ENCODE measurements around the gene GFI1.
"Not testable (repeated sequence)": the region's sequence is repeated elsewhere in the genome, so short reads cannot be mapped to it uniquely, and the experiment has no call there.

Gene GFI1

DNA sequence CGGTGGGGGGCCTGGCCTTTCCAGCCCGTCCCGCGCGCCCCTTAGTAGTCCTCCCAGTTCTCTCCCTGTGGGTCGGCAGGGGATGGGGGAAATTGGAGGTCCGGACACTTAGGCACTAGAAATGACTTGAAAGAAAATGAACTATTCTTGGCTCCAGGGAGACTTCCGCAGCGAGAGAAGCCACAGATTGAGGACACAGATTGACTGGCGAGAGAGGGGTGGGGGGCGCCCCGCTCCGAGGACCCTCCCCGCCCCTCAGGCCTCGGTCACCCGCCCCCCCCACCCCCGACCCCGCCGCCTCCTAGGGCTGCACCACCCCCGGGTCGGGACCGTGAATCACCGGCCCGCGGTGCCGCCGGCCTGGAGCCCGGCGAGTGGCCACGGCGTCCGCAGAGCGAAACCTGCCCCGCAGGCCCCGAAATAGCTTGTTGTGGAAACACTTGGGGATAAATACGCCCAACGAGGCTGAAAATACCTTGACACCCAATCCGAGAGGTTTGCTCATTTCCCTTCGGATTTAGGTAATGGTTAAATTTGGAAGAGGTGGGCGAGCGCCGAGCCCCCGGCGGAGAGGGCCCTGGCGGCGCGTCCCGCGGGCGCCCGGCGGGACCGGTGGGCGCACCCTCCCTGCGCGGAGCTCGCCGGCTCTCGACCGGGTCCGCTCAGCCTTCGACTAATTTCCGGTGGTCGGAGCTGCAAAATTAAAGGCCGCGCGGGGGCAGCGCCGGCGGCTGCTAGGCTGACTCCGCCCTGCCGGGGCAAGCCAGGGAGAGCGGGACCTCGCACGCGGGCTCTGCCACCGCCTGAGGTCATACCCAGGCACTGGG is at the start of gene GFI1:
TSS of gene GFI1 (minus strand) at position 675 of the 827 bp plus-strand sequence. CDS start 3,438 bp downstream, outside the sequence.
- peak; percentile 90 for DNase-seq

DNA sequence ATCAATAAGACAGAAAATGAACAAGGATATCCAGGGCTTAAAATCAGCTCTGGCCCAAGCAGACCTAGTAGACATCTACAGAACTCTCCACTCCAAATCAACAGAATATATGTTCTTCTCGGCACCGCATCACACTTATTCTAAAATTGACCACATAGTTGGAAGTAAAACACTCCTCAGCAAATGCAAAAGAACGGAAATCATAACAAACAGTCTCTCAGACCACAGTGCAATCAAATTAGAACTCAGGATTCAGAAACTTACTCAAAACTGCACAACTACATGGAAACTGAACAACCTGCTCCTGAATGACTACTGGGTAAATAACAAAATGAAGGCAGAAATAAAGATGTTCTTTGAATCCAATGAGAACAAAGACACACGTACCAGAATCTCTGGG is 45.6 kb upstream of the GFI1 start:
- DNase-seq, result not testable (repeated sequence)

DNA sequence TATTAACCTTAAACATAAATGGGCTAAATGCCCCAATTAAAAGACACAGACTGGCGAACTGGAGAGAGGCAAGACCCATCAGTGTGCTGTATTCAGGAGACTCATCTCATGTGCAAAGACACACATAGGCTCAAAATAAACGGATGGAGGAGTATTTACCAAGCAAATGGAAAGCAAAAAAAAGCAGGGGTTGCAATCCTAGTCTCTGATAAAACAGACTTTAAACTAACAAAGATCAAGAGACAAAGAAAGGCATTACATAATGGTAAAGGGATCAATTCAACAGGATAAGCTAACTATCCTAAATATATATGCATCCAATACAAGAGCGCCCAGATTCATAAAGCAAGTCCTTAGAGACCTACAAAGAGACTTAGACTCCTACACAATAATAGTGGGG is 45.2 kb upstream of the GFI1 start:
- not testable (repeated sequence) for DNase-seq

DNA sequence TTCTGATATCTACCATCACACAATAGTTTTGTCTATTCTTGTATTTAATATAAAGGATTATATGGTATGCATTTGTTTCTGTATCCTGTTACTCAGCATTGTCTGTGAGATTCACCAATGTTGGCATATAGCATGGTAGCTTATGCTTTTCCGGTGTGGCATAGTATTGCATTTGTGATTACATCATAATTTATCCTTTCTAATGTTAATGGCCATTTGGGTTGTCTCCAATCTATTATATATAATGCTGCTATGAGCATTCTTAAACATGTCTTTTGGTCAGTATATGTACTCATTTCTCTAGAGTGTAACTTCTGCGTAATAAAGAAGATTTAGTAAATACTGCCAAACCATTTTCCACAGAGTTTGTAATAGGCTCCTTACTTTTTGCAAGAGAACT is 40.9 kb upstream of the GFI1 start:
- no peak for DNase-seq

DNA sequence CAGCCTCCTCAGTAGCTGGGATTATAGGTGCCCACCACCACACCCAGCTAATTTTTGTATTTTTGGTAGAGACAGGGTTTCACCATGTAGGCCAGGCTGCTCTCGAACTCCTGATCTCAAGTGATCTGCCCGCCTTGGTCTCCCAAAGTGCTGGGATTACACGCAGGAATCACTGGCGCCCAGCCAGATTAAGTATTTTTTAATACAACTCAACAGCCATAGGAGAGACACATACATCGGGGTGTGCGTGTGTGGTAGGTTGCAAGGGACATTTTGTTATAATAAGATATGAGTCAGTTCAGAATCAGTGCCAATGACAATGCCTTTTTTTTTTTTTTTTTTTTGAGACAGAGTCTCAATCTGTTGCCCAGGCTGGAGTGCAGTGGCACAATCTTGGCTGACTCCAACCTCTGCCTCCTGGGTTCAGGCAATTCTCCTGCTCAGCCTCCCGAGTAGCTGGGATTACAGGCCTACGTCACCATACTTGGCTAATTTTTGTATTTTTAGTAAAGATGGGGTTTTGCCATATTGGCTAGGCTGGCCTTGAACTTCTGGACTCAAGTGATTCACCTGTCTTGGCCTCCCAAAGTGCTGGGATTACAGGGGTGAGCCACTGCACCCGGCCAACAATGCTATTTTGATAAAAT is 38.3 kb upstream of the GFI1 start:
- DNase-seq, result not testable (repeated sequence)

DNA sequence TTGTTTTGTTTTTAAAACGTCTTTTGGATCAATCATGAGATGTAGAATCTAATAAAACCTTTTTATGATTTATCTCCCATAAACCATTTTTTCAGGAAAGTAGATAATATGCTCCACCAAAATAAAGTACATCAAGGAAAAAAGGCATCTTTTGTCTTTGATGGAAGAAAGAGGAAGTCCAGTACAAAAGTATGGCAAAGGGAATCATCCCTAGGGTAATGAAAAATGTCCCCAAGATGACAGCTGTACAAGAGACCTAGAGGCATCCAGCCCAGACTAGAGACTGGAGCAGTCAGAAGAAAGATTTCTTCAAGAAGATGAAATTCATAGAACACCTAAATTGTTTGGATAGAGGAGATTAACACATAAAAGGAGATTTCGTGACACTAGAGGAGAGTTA is 32.3 kb upstream of the GFI1 start:
- DNase-seq, result no peak

DNA sequence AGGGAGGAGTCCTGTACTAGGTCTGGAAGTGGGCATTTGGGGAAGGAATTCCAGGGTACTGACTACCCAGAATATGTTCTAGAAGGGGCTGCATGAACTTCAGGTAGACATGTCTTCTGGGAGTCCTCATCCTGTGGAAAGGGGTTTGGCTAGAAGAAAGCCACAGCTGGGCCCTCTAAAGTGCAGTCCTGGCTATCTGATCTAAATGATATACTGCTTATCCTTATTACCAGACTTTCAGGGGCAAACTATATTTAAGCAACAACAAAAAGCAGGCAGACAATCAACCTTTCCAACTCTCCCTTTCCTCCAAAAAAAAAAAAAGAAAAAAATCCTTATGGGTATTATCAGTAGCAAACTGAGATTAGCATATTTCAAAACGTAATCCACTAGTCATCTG is 29.8 kb upstream of the GFI1 start:
- no peak for DNase-seq

DNA sequence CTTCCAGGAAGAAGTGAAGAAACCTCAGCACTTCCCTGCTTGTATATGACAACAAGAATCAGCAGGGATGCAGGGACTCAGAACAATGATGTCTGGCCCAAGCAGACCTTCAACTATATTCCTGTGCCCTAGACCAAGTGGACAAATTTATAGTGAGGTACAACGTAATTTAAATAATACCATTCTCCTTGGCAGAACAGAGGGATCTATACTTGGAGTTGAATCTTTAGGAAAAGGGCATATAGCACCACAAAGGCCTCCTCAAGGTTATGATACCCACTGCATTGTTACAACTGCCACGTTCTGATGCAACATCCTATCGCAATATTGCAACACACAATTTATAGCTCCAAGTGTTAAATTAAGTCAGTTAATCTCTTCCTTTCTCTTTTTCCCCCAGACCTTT is 29.1 kb upstream of the GFI1 start:
- DNase-seq, result no peak

DNA sequence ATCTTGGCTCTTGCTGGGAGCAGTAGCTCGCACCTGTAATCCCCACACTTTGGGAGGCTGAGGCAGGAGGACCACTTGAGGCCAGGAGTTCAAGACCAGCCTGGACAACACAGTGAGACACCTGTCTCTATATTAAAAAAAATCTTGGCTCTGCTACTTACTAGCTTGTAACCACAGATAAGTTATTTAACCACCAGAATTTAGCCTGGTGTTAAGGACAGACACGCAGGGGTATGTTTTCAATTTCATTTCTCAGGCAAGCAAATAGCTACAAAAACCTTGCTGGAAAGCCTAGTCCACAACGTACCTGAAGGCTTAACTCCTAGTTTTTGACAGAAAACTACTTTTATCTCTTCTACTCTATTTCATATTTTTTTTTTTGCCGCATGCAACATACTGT is 24.8 kb upstream of the GFI1 start:
- no peak for DNase-seq

DNA sequence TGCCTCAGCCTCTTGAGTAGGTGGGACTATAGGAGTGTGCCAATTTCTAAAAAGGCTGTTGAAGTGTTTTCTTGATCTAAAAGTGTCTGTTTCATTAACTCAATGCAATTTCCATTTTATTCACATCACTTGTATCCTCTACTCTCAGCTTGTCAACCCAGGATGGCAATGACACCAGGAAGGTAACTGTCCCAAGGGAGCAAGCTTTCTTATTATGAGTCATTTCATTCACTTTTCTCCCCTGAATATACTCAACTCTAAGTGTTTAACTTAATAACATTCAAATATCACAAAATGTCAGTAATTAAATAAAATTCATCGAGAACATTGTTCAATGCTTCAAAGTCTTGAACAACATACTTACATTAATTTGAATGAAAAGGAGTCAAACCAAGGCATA is 22.9 kb upstream of the GFI1 start:
- DNase-seq, result no peak

DNA sequence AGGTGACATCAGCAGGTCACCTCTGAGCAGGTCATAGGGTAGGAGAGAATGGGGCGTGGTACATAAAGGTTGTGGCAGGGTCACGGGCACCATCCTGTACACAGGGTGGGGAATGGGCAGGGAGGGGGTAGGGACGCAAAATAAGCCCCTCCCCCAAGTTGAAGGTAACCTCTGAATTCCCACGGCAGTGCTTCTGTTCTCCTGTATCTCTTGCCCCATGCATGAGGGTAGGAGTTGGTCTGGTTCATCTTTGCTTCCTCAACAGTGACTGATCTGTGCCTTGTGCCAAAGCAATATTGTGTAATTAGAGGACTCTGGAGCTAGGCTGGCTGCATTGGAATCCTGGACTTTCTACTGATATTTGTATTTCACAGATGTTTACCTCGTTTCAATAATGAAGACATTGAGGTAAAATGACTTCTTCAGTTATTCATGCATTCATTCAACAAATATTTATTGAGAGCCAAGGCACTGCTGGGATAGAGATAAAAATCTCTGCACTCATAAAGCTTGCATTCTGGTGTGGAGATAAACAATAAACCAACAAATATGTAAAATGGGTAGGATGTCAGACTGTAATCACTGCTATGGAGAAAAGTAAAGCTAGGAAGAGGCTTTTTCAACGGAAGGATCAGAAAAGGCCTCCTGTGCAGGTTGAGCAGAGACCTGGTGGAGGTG is 18.4 kb upstream of the GFI1 start:
- no peak for DNase-seq

DNA sequence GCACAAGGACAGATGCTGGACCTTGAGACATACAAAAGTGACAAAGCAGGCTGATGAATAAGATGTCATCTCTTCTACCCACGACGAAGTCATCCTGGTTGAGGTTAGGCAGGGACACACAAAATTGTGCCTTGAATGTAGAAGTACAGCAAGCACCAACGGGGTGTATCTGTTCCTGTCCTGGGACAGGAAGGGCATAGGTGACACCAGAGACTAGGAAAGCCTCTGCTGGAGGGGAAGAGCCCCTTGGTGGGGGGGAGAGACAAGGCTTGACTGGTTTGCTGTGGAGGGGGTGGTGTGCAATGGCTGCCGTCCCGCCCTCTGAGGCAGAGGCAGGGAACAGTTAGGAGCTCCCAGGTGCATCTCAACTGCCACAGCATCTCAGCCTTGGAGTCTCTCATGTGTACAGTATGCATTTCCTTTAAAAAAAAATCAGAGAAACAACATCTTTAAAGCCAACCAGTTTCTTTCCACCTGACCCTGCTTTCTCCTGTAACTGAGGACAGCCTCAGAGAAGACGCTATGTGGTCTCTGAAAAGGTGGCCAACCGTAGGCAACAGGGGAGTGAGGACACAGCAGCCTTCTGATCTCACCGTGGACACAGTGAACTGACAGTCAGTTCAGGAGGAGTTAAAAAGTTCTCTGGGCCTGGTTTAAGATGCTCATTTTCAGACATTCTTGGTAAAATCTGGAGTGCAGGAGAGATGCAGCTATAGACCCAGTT is 17.7 kb upstream of the GFI1 start:
- no peak for DNase-seq

DNA sequence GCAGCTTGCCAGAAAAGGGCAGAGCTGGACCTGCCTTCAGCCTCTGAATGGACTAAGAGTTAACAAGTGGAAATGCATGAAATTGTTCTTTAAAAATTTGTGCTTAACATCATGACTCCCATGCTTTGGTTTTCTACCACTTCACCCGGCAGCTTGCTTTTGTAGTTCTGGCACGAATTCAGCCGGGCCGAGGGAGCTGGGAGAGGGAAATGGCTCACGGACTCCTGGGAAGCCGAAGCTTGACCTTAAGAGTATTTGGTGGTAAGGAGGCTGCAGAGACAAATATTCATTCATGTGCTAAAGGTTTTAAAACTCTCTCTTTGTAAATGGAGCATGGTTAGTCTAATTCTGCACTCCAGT is 17.2 kb upstream of the GFI1 start:
- no peak for DNase-seq

DNA sequence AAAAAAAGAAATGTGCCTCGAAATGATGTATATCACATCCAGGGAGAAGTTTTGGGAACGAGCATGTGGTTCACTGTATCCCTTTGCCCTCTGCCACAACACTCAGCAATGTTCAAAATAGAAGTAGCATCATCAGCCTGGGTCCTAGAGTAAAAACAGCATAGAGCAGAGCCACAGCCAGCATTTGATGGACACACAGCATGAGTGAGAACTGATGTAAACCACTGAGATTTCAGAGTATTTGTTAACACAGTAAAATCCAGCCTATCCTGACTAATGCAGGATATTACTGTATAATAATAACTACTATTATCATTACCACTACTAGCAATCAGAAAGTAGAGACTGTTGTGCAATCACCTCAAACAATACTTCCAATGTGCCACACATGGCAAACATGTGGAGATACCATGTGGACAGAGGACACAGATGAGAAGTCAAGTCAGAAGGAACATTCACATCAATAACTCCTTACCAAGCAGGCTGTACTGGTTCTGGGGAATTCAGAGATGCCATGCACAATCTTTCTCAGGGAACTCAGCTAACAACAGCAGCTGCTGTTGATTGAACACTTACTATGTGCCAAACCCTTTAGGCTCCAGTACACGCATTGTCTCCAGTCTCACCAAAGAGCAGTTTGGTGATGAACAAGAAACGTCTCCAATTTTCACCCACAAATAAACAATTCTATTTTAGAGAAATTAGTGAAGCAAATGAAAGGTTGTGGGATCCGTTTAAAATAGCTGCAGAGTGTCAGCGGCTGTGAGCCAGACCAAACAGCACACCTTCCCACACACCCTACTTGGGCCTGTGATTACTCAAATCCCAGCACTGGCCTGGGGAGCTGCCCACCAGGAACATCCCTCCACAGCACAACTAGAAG is 16.6 kb upstream of the GFI1 start:
- no peak for DNase-seq

DNA sequence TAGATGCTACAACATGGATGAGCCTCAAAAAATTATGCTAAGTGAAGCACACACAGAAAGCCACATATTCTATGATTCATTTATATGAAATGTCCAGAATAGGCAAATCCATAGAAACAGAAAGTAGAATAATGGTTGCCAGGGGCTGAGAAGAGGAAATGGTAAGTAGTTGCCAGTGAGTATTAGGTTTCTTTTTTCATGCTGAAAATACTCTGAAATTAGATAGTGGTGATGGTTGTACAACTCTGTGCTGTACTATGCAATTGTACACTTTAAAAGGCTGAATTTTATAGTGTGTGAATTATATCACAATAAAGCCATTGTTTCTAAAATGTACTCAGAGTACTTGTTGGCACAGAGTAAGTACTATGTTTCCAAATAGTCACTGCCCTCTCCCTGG is 15.5 kb upstream of the GFI1 start:
- DNase-seq, result no peak

DNA sequence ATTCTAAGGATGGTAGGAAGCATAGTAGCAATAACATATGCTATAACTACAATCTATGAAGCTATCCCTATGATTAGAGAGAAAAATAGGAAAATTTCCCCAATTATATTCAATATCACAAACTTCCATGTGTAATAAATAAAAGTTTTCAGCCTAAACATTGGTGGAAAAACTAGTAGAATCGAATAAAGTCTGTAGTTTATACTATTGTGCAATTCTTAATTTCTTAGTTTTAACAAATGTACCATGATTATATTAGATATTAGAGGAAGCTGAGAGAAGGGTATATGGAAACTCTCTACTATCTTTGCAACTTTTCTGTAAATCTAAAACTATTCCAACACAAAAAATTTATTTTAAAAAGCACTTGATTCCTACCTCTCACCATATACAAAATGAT is 13.8 kb upstream of the GFI1 start:
- no peak for DNase-seq

DNA sequence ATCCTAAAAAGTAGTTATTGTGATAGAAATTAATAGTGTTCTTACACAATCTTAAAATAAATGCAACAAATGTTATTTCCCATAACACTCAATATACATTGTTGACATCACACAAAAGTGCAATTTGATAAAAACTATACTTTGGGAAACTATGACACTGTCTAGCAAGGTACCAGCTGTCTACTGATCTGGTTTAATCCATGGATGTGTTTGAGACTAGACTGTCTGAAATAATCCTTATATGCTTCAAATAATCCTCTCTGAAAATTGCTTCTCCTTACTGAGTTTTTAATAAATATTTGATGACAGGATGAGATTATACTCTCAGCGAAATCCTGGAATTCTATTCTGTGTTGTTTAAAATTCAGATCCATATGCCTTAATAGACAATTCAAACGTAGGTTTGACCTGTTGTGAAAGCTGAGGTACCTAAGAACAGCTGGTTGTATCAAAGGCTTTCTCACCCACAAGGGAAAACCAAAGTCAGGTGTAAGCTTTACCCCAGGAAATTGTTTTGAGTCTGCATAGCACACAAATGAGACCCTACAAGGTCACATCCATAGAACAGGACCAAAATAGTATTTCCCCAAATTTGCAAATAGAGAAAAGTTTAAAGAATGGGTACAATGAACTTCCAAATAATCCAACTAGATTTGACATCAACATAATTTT is 8.8 kb upstream of the GFI1 start:
- no peak for DNase-seq

DNA sequence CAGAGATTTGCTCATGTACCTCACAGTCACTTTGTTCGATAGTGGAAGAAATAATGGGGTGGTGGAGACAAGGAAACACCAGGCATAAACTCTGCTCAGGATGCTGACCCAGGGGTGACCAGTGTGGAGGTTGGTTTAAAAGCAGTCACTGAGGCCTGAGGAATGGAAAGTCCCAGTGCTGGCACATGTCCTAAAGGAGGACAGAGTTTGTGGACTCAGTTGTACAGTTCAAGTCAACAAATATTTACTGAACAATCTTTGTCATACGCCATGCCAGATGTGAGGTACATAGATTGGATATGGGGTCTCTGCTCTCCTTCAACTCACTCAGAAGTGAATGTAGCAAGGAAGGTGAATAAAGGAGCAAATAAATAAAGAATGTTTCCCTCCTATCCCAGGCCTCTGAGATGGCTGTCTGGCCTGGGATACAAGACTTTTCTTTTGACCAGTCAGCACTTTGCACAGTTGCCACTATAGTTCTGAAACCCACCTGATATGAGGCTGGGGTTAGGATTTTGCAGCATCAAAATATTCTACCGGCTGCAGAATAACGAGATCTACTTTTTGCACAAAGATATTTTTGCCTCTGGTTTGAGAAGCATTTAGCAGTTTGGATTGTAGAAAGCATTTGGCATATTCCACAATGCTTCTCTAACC is 7.9 kb upstream of the GFI1 start:
- DNase-seq, result no peak

DNA sequence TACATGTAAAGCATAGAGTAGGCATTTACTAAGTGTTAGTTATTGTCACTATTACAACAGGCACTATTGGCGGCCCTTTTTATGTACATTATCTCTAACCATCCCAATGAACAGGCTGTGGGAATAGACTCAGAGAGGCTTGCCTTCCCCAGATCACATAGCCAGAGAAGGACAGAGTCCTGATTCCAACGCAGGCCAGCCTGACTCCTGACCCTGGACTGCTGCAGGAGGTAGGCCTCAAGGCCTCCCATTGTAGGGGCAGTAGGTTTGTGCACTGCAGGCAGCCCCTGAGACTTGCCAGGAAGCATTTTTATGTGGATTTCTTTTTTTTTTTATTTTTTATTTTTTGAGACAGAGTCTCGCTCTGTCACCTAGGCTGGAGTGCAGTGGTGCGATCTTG is 6.4 kb upstream of the GFI1 start:
- DNase-seq, result no peak

DNA sequence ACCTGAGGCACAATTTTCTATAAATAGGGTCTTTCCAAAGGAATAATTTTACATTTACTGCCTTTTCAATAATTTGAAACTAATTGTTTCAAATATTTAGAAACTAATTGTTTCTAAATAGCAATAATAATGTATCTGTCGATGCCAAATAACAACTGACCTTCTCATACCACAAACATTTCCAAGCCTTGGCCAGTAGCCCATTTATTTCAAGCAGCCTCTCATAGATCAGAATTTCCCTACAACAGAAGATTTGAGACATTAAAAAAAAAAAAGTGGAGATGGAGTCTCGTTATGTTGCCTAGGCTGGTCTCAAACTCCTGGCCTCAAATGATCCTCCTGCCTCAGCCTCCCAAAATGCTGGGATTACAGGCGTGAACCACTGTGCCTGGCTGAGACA is 2.1 kb upstream of the GFI1 start:
- DNase-seq, result no peak

DNA sequence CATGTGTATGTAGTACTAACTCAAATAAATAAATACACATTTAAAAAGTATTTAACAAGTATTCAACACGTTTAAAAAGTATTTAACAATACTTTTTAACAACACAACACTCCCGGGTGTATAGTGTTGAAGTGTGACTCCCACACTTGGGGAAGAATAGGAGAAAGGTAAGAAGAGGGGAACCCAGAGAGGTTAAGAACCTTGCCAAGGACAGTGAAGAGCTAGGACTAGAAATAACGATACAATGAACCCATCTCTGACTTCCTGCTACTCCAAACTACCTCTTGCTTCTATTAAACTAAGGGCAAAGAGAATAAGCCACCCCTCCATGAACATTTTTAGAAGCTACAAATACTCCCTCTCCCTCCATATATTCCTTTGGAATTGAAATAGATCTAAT is 1.7 kb upstream of the GFI1 start:
- no peak for DNase-seq

All from activated CD4-positive, alpha-beta T cell treated with anti-CD3 and anti-CD28 coated beads for 48 hours (primary cell).